ENCODE results near the gene THAP7.

Gene THAP7

DNA sequence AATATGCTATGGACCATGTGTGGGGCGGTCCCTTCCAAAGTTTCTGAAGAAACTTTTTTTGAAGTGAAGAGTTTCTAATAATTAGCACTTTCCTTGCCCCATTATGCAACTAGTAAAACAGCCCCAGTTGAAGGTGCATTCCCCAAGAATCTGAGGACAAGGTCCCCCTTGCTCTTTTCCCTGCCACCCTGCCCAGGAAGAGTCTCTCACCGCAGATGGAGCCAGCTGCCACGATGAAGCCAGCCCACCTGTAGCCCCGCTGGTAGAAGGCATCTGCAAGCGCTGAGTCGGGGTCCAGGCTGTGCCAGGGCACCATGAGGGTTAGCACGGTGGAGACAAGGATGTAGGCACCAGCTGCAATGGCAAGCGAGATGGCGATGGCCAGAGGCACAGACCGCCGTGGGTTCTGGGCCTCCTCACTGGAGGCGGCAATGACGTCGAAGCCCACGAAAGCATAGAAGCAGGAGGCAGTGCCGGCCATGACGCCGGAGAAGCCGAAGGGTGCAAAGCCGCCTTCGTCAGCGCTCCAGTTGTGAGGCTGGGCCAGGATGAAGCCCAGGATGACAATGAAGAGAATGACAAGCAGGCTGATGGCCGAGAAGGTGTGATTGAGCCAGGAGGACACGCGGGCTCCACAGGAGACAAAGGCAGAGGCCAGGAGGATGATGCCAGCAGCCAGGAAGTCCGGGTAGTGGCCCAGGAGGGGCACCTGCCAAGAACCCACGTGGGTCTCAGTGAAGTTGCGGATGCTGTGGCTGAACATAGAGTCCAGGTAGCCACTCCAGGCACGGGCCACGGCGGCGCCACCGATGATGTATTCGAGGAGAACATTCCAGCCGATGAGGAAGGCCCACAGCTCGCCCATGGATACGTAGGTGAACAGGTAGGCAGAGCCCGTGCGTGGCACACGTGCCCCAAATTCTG lies 29.0 kb upstream of the THAP7 start:
- no peak for DNase-seq

DNA sequence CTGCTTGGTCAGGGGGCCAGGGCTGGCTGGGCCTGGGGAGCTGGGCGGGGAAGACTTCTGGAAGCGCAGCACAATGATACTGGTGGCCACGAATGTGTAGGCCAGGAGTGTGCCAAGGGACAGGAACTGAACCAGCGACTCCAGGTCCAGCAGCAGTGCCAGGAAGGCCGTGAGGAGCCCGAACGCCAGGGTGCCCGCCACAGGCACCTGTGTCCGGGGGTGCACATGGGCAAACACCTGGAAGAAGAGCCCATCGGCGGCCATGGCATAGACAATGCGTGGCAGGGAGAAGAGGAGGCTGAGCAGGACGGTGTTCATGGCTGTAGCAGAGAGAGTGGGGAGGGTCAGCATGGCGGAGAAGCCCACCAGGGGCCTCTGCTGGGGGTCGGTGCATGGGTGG lies 28.1 kb upstream of the THAP7 start:
- DNase-seq: no peak

DNA sequence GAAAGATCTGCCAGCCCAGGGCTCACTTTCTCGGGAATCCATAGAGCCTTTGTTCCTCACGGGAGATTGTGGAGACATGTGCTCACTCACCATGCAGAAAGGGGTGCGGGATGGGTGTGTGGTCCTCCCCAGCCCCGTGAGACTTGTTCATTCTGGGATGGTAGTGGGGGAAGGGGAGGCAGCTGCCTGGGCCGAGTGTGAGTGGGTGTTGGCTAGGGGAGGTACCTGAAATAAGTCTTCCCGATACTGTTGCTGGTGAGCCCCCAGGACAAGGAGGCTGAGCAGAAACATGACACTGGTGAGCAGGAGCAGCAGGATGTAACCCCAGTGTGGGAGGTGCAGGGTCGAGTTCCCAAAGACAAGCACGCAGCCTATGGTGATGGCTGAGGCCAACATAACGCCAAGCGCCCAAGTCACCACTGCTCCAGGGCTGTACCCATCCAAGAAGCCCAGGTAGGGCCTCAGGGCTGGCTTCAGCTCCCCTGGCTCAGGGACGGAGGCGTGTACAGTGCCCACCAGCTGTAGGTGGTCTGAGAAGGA lies 27.6 kb upstream of the THAP7 start:
- no peak for DNase-seq

GRCh38 chr22:21028277-21029251 lies 26.6 kb upstream of the THAP7 start:
- DNase-seq: no peak

GRCh38 chr22:21026783-21027692 lies 25.1 kb upstream of the THAP7 start:
- DNase-seq: no peak

DNA sequence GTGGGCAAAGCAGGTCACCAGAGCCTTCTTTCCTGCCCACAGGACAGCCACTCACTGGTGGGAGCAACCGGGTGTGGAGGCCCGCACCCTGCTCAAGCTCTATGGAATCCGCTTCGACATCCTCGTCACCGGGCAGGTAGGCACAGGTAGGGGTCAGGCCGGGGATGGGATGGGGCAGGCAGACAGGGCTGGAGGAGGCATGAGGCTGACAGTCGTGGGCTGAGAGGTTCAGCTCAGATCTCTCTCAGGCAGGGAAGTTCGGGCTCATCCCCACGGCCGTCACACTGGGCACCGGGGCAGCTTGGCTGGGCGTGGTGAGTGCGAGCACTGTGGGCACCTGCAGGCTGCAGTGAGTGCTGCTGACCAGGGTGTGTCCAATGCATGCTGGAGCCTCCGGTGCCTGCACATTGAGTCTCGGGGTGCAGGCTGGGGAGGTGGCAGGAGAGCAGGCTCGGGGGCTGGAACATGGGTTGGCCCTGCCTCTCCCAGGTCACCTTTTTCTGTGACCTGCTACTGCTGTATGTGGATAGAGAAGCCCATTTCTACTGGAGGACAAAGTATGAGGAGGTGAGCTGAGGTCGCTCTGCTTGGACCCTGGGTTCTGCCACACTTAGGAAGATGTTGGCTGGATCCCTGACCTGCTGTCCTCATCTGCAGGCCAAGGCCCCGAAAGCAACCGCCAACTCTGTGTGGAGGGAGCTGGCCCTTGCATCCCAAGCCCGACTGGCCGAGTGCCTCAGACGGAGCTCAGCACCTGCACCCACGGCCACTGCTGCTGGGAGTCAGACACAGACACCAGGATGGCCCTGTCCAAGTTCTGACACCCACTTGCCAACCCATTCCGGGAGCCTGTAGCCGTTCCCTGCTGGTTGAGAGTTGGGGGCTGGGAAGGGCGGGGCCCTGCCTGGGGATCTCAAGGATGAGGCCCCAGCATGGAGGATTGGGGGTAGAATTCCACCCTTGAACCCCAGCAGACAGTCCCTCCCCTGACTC lies 24.1 kb upstream of the THAP7 start:
- no peak for DNase-seq

GRCh38 chr22:21025266-21025665 lies 23.3 kb upstream of the THAP7 start:
- no peak for DNase-seq

DNA sequence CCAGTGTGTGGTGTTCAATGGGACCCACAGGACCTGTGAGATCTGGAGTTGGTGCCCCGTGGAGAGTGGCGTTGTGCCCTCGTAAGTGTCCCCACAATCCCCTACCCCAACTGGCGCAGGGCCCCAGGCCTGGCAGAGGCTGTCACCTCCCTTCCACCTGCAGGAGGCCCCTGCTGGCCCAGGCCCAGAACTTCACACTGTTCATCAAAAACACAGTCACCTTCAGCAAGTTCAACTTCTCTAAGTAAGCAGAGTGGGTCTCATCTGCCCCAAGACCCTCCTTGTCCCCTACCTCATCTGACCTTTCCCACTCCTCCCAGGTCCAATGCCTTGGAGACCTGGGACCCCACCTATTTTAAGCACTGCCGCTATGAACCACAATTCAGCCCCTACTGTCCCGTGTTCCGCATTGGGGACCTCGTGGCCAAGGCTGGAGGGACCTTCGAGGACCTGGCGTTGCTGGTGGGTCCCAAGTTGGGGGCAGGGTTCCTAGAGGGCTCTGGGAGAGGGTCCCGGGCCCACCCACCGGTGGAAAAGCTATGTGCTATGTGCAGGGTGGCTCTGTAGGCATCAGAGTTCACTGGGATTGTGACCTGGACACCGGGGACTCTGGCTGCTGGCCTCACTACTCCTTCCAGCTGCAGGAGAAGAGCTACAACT lies 21.2 kb upstream of the THAP7 start:
- no peak for DNase-seq

- no peak for DNase-seq
These were observed 20.6 kb upstream of the THAP7 start for GRCh38 chr22:21022507-21022906.

DNA sequence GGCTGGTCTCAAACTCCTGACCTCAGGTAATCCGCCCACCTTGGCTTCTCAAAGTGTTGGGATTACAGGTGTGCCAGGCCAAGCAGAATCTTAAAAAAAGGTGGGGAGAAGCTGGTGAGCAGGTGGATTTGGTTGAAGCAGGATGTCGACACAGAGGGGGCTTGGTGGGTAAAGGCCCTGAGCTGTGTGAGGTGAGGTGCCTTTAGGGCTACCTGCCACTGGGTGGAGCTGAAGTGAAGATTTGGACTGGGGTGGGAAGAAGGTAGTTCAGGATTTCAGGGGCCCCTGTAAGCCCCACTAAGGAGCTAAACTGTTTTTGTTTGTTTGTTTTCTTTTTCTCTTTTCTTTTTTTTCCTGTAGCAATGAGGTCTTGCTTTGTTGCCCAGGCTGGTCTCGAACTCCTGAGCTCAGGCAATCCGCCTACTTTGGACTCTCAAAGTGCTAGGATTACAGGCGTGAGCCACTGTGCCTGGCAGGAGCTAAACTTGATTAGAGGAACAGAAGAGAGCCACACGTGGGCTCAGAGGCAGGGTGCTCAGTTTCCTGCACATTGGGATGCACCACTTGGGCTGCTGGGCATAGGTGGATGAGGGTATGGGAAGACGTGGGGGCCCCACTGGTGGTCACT lies 19.0 kb upstream of the THAP7 start:
- peak; percentile 33 for DNase-seq

DNA sequence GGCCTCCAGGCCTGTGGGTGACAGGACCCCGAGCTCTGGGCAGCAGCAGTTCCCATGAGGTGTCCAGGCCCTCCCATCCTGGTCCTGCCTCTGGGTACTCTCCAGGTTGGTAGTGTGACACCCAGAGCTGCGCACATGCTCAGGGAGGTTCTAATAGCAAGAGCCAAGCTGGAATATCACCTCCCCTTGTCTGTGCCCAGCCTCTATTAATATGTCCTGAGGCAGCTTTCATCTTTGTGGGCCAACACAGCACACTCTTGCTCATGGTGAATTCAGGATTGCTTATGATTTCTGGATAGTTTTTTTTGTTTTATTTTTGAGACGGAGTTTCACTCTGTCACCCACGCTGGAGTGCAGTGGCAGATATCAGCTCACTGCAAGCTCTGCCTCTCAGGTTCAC lies 16.4 kb upstream of the THAP7 start:
- DNase-seq: no peak

- DNase-seq: no peak
These were observed 14.9 kb upstream of the THAP7 start for GRCh38 chr22:21016644-21017420.

DNA sequence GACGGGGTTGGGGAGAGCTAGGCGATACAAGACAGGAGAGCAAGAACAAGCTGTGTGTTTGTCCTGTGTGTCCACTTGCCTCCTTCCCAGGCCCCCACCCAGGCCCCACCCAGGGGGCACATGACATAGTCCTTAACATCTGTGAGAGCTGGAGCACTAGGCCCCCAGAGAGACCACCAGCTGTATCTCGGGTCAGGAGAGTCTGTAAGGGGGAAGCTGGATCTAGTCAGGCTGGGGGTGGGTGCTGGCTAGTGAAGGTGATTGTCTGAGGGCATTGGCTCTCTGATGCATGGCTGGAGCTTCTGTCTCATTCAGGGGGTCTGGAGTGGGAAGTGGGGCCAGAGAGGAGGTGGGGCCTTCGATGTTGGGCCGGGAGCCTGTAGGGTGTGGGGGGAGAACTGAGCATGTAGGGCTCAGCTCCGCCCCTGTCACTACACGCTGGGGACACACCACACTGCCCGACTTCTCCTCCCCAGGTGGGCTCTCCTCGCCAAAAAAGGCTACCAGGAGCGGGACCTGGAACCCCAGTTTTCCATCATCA lies 13.6 kb upstream of the THAP7 start:
- DNase-seq: no peak

DNA sequence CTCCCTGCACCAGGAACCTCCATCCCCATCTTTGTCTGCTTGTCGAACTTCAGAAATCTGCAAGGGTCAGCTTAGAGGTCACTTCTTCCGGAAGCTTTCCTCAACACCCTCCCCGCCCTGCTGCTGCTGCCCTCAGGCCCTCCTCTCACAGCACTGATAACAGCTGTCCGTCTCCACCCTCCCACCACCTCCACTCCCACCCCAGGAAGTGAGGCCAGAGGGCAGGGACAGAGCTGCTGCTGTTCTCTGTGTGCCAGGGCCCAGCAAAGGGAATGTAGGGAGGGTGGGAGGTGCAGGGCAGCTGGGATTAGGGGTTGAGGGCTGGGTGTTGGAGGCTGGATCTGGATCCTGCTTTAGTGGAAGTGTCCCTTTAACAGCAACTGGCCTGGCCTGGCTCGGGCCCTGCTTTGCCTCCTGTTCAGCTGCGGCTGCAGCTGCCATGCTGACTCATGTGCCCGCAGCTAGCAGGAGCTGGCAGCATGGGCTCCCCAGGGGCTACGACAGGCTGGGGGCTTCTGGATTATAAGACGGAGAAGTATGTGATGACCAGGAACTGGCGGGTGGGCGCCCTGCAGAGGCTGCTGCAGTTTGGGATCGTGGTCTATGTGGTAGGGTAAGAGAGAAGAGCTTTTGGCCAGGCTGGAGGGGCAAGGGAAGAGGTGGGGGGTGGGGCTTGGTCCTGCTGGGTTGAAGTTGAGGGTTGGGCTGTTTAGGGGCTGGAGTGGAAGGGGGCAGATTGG lies 13.0 kb upstream of the THAP7 start, which contains the start of gene P2RX6:
Gene P2RX6, plus strand, starts transcription at position 440 of the 740 bp plus-strand sequence. Its CDS starts 10 bp downstream, at position 450.
- DNase-seq: no peak

DNA sequence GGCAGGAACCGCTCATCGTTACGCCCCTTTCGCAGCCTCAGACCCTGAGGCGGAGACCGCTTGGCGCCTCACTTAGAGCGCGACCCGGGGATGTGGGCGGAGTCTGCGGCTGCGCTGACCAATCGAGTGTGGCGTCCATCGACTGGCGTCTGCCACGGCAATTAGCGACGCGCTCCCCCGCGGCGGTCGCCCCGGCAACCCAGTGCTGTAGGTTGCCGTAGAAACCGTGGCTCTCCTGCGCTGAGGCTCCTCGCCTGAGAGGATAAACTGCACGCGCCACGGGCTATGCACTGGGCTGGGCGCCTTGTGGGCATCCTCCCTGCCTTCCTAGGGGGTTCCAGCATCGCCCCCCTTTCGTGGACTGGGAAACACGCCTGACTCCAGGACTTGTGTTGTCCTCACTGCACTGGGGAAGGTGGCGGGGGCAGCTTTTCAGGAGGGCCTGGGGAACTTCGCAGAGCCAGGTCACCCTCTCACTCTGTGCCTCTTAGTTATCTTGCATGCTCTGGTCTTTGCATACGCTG lies 12.3 kb upstream of the THAP7 start:
- peak; percentile 94 for DNase-seq

DNA sequence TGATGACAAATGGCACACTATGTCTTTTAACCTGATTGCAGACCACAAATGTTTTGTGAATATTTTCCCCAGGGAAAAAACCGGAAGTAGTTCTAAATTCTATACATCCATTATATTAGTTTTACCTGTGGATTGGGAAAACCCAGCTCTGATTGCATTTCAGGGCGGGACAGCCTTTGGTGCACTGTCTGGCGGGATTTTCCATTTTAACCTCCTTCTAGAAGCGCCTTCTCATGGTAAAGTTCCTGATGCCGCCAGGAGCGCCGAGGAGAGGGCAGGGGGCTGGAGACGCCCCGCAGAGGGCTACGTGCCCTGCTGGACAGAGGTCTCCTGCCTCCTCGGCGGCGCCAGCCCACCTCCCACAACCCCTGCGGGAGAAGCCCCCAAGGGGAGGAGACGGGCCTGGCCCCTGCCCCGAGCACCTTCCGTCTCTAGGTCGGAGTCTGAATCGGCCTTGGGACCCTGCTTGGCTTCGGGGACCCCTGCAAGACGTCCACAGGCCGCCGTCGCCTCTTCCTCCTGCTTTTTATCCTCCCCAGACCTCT lies 11.8 kb upstream of the THAP7 start:
- no peak for DNase-seq

Data from stimulated activated CD4-positive, alpha-beta T cell treated with anti-CD3 and anti-CD28 coated beads, Interleukin-15, amount 100 ng/mL, for 24 hours (primary cell).